Inferior parietal cortex (tissue), 1 donor: ENCODE measurements around the gene MYPN.
"Not testable (repeated sequence)": the region's sequence is repeated elsewhere in the genome, so short reads cannot be mapped to it uniquely, and the experiment has no call there.

Source experiments
- DNase-seq: peaks from one replicate; pipeline ENCODE4 v3.0.0-alpha.2; 2016; ENCODE audit errors: extremely low spot score

MYPN gene, protein sequence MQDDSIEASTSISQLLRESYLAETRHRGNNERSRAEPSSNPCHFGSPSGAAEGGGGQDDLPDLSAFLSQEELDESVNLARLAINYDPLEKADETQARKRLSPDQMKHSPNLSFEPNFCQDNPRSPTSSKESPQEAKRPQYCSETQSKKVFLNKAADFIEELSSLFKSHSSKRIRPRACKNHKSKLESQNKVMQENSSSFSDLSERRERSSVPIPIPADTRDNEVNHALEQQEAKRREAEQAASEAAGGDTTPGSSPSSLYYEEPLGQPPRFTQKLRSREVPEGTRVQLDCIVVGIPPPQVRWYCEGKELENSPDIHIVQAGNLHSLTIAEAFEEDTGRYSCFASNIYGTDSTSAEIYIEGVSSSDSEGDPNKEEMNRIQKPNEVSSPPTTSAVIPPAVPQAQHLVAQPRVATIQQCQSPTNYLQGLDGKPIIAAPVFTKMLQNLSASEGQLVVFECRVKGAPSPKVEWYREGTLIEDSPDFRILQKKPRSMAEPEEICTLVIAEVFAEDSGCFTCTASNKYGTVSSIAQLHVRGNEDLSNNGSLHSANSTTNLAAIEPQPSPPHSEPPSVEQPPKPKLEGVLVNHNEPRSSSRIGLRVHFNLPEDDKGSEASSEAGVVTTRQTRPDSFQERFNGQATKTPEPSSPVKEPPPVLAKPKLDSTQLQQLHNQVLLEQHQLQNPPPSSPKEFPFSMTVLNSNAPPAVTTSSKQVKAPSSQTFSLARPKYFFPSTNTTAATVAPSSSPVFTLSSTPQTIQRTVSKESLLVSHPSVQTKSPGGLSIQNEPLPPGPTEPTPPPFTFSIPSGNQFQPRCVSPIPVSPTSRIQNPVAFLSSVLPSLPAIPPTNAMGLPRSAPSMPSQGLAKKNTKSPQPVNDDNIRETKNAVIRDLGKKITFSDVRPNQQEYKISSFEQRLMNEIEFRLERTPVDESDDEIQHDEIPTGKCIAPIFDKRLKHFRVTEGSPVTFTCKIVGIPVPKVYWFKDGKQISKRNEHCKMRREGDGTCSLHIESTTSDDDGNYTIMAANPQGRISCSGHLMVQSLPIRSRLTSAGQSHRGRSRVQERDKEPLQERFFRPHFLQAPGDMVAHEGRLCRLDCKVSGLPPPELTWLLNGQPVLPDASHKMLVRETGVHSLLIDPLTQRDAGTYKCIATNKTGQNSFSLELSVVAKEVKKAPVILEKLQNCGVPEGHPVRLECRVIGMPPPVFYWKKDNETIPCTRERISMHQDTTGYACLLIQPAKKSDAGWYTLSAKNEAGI (N-terminal part only)

DNA sequence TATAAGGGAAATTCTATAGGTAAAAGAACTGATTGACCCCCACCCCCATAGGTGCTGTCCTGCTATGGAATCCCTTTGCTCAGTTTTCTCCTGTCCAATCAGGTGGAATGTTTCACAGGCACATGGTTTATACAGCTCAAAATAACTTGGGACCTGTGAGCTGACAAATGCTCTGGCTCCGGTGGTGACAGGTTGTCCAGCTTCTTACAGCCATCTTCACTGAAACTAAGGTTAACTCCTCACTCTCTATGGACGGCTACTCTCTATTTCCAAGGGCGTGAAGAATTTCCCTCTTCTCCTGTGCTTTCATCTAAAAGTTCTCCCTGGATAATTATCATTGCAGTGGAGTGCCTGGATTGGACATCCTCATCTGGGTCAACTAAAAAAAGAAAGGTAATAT is at the start of gene MYPN:
Gene MYPN, plus strand, starts transcription at position 158 of the 400 bp plus-strand sequence. CDS start 11,951 bp downstream, outside the sequence.
- no peak for DNase-seq

DNA sequence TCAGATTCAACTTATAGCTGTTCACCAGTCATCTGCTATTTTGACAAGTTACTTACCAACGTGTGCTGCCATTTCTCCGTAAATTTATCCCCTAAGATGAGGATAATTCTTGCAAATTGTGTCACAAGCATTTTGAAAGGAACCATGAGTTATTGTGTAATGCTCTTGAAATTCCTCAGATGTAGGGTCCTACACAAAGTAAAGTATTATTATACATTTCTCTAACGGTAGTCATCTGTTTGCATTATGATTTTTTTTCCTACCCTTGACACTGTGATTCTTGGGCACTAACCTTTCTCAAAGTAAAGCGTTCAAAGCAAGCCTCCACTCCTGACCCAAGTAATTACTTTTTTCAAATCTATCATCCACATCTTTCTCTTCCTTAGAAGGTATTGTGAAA is 42.3 kb upstream of the MYPN start:
- DNase-seq: no peak

DNA sequence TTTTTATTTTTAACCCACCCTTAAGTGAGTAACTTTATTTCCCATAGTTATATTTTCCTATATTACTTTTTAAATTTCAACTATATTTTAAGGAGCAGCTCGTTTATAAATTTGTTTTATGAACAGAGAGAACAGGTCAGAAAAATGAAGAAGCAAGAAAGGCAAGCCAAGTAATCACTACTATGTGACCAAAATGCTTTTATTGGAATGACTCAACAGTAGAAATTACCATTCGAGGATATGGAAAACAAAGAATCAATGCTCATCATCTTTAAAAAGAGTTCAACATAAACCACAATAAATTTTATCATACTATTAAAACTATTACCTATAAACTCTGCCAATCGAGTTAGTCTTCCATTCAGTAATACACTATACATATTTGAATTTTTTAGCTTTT is 41.8 kb upstream of the MYPN start:
- DNase-seq: no peak

DNA sequence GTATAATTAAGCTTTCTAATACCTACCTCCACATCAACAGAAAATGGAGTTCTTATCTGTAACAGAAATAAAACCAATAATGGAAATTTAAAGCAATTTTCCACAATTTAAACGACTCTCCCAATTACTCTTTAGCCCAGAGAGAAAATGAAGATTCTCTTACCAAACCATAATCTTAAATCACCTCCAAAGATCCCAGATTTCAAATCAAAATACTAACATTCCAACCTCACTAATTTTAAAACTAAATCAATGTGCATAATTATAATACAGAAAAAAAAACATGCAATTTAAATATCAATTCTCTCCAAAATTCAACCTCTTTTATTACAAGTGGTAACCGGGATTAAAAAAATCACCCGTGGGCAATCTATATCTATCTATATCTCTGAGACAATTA is 35.7 kb upstream of the MYPN start:
- DNase-seq: no peak

DNA sequence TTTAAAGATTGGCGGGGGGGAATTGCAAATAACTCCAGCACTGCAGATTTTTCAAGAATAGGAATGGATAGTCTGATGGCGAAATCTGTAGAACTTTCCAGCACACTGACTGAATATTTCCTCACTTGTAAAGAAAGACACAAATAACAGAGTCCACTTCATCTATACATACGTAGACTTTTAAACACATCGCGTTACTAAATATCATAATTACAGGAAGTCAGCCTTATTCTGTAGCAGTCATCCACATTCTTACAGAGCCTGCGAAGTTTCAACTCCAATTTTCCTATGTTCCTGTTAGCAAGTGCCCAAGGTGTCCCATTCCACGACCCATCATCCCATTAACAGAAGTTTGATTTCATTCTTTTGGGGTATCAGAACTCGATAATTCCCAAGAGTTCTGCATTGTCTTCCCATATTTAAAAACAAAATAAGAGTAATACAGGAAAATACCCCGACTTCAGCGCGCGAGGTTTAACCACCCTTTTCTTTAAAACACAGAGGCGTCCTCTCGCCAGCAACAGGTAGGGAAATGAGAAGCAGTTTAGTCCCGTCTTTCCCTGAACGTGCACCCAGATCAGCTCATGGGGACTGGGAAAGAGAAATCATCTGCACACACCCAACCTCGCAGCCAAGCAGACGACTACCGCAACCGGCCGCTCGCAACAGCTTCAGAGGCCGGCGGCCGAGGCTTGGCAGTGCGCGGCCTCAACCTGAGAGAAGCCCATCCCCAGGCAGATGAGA is 35.1 kb upstream of the MYPN start:
- no peak for DNase-seq

DNA sequence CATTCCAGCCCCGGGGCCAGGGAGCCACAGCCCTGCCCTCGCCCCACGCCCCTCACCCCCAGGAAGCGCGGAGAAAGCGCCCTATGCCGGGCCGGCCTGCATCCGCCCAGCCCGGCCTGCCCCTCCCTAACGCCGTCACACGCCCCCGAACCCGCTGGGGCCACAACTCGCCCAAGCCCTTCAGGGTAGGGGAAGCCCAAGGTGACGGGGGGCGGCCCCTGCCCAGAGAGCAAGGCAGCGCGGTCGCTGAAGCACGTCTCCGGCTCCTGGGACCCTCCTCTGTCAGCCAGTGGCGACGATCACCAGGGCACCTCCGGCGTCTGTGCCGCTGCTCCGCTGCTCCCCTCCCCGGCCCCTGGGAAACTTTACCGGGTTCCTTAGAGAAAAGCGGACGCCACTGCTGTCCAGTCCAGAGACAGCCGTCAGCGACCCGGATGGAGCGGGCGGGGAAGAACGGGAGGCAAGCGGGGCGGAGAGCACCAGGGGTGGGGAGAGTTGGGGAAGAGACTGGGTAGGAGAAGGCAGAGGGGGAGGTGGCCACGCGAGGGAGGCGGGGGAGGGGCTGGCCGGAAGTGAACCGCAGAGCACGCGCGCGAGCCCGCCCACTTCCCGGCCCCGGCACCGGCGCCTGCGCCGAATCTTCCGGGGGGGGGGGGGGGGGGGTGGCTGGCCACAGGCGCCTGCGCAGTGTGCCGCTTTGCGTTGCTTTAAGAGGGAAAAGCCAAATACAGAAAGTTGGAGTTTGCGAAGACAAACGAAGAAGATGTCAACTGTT is 34.3 kb upstream of the MYPN start, which contains the start of gene HERC4:
Gene HERC4, minus strand, starts transcription at position 509 of the 775 bp plus-strand sequence. CDS start 2,175 bp downstream, outside the sequence.
- peak; percentile 84 for DNase-seq

DNA sequence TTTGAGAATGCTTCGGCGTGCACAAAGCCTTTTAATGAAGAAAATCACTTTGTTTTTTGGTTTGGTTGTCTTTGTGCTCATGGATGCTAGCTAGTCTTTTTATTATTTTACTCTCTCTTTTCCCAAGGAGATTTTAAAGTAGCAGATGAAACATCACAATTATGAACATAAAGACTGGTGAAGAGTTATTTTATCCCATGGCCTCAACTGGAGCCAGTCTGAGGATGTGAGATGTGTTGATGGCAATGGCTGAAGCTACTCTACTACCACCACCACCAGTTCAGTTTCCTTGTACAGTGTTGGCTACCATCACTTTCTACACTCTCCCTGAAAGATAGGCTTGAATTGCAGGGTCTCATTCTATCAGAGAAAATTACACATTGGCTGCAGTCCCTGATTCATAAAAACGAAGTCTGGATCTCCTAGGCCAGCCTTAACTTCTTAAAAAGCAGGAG is 33.7 kb upstream of the MYPN start:
- DNase-seq: no peak

DNA sequence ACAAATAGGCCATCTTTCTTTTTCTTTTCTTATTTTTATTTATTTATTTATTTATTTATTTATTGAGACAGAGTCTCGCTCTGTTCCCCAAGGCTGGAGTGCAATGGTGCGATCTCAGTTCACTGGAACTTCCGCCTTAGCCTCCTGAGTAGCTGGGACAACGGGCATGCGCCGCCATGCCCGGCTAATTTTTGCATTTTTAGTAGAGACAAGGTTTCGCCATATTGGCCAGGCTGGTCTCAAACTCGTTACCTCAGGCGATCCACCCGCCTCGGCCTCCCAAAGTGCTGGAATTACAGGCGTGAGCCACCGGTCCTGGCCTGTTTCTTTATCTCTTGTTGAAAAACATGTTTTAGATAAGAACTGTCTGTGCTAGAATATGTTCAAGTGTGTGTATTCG is 33.2 kb upstream of the MYPN start:
- DNase-seq: not testable (repeated sequence)

DNA sequence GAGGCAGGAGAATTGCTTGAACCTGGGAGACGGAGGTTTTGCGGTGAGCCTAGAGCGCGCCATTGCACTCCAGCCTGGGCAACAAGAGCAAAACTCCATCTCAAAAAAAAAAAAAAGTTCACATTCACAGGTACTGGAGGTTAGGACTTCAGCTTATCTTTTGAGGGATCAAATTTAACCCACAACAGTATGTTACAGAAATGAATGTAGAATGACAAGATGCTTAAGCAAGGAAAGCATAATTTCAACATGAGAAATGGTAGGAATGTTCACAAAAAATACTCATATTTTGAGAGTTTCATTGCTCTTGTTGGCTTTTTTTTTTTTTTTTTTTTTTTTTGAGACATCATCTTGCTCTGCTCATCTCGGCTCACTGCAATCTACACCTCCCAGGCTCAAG is 32.3 kb upstream of the MYPN start:
- DNase-seq: no peak

DNA sequence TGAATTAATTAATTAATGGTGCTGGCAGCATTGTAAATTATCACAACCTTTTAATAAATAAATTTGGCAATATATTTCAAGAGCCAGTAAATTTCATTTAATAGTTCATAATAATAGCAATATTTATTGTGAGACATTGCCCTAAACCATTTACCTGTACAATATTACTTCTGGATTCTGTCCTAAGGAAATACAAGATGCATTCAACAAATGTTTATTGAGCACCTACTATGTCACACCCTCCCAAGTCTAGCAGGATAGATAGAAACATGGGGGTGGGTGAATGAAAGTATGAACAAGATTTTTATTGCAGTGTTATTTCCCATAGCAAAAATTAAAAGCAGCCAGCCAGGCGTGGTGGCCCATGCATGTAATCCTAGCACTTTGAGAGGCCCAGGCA is 29.9 kb upstream of the MYPN start:
- DNase-seq: no peak

DNA sequence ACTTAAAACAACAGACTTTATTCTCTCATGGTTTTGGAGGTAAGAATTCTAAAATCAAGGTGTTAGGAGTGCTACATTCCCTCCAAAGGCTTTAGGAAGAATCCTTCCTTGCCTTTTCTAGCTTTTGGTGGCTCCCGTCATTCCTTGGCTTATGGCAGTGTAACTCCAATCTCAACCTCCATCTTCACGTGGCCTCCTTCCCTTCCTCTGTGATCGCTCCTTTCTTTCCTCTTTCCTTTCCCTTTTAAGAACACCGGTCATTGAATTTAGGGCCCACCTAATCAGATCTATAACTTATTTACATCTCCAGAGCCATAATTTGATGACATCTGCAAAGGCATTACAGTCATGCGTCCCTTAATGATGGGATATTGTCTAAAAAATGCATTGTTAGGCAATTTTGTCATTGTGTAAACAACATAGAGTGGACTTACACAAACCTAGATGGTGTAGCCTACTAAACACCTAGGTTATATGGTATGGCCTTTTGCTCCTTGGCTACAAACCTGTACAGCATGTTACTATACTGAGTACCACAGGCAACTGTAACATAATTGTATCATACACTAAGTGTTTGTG is 28.3 kb upstream of the MYPN start:
- no peak for DNase-seq

DNA sequence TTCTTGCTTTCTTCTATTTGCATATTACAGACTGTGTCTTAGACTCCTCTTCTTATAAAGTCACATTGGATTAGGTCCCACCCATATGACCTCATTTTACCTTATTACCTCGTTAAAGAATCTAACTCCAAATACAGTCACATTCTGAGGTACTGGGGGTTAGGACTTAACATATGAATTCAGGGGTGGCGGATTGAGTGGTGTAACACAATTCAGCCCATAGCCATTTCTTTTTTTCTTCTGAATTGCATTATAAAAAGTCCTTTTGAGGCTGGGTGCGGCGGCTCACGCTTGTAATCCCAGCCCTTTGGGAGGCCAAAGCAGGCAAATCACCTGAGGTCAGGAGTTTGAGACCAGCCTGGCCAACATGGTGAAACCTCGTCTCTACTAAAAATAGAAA is 27.4 kb upstream of the MYPN start:
- no peak for DNase-seq

DNA sequence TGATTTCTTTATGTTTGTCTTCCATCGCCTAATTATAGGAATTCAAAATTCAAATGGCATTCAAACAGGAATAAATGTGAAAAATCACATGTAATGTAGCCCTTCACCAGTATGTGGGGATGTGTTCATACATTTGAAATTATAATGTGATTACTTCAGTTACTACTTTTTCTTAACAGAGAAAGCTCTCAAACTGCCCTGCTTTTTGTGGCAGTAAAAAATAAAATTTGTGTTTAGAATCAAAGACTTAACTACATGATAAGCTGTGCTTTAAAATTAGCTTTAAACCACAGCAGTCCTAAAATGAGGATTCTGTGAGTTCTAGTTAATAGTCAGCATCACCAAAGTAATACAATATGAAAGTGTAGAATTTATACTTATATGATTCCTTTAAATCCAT is 26.4 kb upstream of the MYPN start:
- DNase-seq: no peak

DNA sequence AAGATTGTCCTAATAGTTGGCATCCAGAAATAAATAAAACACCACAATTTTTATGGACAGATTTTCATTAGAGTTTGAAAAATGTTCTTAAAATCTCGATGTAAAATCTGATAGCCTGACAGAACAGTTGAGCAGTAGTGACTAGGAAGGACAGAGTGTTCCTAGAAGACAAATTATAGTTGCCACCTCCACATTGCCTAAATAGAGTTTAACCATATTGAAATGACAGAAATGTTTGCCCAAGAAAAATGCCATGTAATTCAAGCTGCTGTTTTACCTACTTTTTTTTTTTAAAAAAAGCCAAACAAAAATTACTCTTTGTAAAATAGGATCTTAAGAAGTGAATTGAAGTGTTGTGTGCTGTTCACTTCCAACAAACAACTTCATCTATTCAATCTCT is 25.3 kb upstream of the MYPN start:
- no peak for DNase-seq

DNA sequence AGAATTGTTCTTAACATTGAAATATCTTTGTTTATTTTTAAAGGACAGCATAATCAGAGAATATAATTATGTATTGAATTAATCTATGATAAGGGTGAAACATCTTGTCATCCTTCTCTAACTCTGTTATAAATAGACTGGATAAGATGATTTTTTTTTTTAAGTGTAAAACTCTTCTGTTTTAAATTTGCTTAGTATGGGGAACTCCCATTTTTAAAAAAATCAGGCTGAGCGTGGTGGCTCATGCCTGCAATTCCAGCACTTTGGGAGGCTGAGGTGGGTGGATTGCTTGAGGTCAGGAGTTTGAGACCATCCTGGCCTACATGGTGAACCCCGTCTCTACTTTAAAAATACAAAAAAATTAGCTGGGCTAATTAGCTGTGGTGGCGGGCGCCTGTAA is 24.8 kb upstream of the MYPN start:
- DNase-seq: no peak

DNA sequence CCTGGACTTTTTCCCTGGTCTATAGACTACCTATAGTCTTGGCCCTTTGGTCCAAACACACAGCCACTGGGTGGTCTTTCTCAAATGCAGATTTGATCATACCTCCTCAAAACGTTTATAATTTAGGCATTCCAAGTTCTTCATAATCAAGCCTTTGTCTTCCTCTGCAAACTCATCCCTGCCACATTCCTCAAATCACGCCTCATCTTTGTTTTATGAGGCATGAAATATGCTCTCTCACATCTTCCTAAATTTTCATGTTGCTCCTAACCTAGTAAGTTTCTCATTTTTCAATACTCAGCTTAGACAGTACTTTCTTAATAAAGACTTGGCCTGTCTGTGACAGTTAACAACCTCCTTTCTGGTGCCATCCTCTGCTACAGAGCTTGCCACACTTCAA is 23.3 kb upstream of the MYPN start:
- DNase-seq: no peak

DNA sequence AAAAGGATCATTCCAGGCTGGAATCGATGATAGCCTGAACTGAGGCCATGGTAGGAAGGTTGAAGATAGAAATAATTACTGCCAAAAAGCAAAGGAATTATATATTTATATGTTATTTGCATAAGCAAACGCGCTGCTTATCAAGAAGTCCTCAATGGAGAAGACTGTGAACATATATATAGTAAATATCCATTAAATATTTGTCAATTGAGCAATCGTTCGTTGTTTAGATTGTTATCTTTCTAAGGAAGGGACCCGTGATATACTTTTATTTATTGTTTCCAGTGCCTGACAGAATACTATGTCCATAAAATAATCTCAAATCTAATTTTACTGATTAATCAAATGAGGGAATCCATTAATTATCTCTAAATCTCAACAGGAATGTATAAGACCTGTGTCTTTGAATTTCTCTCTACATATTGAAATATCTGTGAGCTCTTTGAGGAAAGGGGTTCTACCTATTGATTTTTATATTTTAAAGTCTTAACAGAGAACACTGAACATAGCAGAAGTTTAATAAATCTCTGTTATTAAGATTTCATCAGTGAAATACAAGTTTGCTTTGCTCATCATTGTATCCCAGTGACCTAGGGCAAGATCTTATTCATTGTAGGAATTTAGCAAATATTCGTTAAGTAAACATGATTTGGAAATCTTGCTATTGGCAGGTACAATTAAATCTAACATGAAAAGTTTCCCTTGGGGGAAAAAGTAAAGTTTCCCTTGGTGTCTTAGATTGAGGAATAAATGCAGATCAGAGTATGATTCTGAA is 22.2 kb upstream of the MYPN start:
- no peak for DNase-seq

DNA sequence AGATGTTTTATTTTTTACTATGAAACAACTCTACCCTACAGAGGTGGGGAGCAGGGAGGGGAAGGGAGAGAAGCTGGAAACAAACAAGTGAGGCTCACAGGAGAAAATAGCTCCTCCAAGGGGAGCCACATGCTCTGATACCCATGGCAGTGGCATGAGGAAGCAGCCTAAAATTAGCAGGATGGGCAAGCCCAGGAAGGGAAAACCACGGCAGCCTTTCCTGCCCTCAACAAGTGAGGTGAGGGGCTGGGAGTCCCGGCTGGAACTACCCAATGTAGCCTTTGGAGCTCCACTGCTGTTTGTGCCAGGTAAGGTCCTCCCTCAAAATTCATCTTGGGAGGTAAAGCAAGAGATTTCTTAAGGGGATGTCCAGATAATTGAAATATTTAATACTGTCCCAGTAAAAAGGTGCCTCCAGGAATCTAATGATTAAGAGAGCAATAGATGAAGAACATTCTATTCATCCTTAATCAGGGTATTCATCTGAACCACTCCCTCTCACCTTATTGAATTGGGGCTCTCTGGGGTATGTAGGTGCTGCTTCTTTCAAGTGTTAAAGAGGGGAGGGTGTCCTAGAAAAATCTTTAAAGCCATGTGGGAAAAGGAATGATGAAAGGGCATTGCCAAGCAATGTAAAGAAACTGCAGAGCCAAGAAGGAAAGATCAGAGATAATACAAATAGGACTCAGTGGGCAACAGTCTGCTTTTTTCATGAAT is 21.4 kb upstream of the MYPN start:
- no peak for DNase-seq

DNA sequence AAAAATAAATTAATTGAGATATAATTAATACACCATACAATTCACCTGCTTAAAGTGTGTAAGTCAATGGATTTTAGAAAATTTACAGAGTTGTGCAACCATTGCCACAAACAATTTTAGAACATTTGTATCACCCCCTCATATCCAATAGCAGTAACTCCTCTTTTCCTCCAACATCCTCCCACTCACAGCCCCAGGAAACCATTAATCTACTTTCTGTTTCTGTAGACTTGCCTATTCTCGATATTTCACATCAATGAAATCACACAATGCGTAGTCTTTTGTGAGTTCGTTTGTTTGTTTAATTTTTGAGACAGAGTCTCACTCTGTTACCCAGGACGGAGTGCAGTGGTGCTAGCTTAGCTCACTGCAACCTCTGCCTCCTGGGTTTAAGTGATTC is 20.5 kb upstream of the MYPN start:
- no peak for DNase-seq
